ENCODE data around the gene CTCF.

Gene CTCF

DNA sequence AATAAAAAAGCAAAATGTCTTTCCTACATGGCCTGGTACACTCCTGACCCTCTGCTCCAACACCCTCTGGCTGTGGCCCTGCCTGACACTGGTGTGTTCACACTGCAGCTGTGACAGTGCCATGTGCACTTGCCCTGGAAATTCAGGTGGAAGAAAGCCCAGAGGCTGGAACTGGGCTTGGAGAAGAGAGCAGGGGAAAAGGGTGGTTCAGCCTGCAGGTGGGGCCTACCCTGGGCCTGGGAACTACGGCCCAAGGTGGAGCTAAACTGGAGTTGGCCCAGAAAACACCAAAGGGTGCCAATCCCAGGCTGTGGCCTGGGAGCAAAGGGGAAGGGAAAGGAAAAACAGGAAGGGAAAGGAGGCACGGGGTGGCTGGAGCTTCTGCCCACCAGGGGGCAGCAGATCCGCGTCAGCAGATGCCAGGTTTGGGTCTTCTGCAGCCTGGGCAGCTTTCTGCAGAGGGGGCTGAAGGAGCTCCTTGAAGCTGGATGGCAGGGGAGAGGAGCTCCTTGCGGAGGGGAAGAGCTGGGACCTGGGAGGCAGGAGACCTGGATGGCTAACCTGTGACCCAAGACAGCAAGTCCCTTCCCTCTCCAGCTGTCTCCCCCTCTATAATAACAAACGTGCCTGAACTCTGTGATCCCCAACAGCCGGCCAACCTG lies 15.4 kb upstream of the CTCF start:
- peak; percentile 76 for DNase-seq (ENCODE audit: low read depth, low spot score)
- peak overlapping the region; percentile 58 for H3K4me3 ChIP-seq (ENCODE audit: low read length)

DNA sequence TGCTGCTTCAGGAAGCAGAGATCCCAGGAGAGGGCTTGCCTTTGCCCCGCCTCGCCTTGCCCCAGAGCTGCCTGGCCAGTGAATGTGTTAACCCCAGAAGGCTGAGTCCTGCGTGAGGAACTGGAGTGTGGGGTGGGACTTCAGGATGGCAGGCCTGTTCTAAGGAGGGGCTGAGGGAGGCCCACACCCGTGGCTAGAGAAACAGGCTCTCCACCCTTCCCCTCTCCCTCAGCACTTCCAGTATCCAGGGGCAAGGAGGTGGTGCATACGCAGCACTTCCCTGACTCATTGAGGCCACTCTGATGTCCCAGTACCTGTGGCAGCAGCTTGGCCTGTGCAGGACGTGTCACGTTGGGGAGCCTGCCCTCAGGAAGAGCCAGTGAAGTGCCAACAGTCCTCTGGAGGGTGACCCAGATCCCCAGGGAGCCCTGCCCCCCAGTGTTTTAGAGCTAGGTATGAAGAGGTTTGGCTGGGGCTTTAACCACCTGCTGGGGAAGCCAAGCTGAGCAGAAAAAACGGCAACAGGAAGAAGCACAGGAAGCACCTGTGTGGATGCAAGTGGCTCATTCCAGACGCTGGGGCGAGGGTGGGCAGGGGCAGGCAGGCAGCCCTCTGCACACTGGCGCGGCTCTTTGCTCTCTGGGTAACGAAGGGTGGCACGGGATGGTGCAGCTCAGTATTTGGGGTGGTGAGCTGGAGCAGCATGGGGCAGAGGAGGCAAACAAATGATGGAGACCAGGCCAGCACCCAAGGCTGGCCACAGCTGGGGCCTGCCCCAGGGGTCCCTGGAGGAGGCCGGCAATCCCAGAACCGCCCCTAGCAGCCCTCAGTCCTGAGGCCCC lies 14.7 kb upstream of the CTCF start:
- DNase-seq (ENCODE audit: low read depth, low spot score), result peak; percentile 98
- H3K4me3 ChIP-seq (ENCODE audit: low read length), result peak overlapping the region; percentile 58

DNA sequence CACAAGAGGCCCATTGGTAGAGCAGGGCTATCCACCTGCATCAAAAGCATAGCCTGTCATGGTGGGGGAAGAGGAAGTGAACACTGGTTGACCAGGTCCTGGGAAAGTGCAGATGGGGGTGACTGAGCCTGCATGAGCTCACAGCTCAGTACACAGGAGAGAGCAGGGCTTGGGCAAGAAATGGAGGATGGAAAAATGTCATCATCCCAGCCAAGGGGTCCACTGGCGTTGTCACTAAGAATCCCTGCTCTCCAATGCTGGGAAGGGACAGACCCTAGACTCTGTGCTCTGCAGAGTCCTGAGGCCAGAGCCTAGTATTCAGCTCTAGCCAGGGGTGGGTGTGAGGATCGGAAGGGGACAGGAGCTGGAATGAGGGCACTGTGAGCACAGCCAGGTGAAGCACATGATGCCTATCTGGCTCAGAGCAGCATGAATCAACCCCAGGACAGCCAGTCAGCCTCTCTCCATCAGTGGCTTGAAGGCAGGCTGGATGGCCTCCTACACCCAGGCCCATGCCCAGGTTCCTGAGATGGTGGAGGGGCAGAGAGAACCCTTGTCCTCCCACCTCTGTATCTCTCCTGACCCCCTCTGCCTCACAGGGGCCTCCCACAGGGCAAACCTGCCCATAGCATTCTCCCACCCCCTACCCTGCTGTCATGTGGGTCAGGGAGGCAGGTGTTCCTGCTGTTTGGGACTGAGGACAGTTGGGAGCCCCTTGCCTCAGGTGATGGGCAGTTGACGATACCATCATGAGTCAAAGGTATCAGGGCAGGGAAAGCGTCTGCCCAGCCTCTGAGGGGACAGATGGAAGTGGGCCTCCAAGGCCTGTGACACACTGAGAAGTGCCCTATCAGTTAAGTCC lies 13.8 kb upstream of the CTCF start:
- H3K4me3 ChIP-seq (ENCODE audit: low read length), result peak overlapping the region; percentile 58
- no peak for DNase-seq (ENCODE audit: low read depth, low spot score)

DNA sequence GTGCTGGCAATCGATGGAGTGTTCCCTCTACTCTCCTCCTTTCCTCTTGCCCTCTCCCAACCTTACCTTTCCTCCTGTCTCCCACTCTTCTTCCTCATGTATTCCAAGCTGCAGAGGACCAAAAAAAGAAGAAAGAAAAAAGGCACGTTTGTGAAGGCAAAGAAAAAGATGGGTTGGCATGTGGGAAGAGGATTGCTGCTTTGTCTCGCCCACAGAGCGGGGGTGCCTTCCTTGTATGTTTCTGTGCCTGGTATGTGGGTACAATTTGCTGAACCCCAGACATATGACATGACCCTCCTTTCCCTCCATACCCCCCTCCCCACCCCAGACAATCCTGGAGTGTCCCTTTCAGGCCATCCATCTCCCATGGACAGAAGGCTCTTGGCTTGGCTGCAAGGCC lies 13.1 kb upstream of the CTCF start:
- no peak overlapping the region for H3K4me3 ChIP-seq (ENCODE audit: low read length)
- no peak for DNase-seq (ENCODE audit: low read depth, low spot score)

DNA sequence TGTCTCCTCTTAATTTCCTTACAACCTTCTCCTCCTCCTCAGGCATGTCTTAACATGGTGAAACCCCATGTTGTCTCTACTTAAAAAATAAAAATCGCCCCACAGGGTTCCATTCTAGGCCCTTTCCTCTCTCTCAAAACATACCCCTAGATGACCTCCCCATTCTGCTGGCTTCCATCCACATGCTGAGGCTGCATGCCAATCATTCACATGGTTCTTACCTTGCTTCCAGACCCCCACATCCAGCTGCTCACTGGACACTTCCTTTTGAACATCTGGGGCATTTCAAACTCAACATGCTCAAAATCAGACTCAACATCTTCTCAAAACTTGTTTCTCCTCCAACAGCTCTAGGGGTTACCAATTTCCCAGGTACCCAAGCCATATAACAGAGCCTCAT lies 12.4 kb upstream of the CTCF start:
- DNase-seq (ENCODE audit: low read depth, low spot score), result no peak
- no peak overlapping the region for H3K4me3 ChIP-seq (ENCODE audit: low read length)

DNA sequence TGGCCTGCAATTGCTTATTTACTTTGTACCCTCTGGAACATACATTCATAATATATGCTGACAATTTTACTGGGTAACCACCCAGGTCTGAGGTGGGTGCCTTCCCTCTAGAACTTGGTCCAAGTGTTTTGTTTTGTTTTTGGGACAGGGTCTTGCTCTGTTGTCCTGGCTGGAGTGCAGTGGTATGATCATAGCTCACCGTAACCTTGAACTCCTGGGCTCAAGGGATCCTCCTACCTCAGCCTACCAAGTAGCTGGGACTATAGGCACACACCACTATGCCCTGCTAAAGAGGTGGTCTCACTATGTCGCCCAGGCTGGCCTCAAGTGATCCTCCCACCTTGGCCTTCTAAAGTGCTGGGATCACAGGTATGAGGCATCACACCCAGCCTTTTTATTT lies 11.2 kb upstream of the CTCF start:
- no peak overlapping the region for H3K4me3 ChIP-seq (ENCODE audit: low read length)
- no peak for DNase-seq (ENCODE audit: low read depth, low spot score)

DNA sequence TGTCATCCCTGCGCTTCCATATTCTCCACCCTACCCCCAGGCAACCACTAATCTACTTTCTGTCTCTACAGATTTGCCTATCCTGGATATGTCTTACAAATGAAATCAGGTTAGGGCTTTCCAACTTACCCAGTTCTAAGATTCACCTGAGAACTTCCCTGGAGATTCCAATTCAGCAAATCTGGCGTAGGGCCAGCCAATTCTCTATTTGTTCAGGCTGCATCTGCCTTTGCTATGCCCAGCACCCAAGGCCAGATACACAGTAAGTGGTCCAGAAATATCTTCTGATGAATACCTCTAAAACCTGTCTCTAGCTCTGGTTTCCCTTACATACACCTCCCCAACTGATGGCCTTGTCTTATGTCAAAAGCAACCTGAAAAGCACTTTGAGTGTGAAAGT lies 10.4 kb upstream of the CTCF start:
- H3K4me3 ChIP-seq (ENCODE audit: low read length), result no peak overlapping the region
- no peak for DNase-seq (ENCODE audit: low read depth, low spot score)

DNA sequence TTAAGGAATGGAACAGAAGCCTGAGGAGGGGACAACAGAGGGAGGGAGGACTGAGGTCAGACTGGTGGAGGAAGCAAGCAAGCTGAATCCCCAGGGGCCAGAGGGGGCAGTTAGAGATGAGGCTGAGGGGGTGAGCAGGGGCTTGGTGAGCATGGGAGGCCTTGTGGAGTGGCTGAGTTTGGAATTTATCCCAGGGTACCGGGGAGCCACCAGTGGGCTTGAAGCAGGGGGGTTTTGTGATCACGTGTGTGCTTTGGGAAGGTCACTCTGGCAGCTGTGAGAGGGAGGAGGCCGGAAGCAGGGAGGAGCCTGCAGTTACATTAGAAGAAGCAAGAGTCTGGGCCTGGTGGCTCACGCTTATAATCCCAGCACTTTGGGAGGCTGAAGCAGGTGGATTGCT lies 9.8 kb upstream of the CTCF start:
- H3K4me3 ChIP-seq (ENCODE audit: low read length), result no peak overlapping the region

DNA sequence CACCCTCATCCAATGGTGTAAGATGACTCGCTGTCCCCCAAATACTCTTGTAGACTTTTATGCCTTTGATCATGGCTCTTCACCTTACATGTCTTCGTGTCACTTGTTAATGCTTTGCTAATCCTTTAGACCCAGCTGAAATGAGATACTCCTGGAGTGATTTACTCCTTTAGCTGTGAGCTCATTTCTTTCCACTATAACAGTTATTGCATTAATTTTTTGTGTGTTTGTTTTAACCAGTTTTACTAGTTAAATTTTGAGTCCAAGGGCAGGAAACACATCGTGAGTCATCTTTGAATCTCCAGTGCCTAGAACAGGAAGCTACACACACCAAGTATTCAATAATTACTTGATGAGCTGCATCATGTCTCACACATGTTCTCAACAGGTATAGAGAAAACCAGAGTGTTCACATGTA lies 6.5 kb upstream of the CTCF start:
- H3K4me3 ChIP-seq (ENCODE audit: low read length), result 0 out of 2 replicates have a peak overlapping the region, but pooled peaks have one; percentile 0
- peak; percentile 79 for DNase-seq (ENCODE audit: low read depth, low spot score)

More for the DNA sequence above, 9.8 kb upstream of the CTCF start:
- DNase-seq (ENCODE audit: low read depth, low spot score), result no peak

DNA sequence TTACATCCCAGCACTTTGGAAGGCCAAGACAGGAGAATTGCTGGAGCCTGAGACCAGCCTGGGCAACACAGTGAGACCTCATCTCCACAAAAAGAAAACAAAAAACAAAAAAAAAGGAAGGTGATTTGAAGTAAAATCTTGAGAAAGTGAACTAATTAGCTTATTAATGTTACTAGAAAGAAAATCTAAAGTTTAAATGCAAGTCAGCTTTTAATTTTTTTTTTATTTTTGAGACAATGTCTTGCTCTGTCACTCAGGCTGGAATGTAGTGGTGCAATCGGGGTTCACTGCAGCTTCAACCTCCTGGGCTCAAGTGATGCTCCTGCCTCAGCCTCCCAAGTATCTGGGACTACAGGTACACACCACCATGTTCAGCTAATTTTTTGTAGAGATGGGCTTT lies 3.5 kb upstream of the CTCF start:
- no peak for DNase-seq (ENCODE audit: low read depth, low spot score)
- H3K4me3 ChIP-seq (ENCODE audit: low read length), result no peak overlapping the region

DNA sequence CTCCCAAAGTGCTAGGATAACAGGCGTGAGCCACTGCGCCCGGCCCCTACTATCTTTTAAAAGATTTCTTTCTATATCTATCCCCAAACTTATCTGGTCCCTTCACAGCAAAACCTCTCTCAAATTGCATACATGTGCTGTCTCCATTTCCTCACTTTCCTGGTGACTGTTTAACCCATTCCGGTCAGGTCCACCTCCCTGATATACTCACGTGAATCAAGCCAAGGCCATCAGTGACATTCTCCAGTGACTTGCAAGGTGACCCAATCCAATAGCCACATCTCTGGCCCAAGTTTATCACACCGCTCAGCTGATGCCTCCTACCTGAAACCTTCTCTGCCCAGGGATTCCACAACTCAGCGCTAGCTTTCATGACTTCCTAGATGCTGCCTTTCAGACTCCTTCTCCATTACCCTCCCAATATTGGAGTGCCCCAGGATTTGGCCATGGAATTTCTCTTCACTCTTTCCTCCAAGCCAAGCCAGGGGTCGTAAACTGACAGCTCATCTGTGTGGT lies 1.4 kb upstream of the CTCF start:
- H3K4me3 ChIP-seq (ENCODE audit: low read length), result peak overlapping the region; percentile 72

DNA sequence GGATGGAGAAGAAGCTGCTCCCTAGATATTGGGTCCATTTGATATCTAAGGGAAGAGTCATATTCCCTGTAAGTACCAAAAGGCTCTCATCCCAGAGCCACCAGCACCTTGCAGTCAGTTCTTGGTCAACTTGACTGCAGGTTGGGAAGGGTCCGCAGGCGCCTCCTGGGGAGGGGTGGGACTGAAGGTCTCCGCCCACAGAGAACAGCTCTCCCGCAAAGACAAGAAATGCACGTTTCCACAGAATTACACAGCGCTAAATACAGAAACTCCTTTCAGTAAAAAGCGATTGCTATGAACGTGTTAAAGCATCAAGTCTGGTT lies 864 bp upstream of the CTCF start:
- peak overlapping the region; percentile 72 for H3K4me3 ChIP-seq (ENCODE audit: low read length)
- no peak for DNase-seq (ENCODE audit: low read depth, low spot score)

More for the DNA sequence above, 1.4 kb upstream of the CTCF start:
- no peak for DNase-seq (ENCODE audit: low read depth, low spot score)

DNA sequence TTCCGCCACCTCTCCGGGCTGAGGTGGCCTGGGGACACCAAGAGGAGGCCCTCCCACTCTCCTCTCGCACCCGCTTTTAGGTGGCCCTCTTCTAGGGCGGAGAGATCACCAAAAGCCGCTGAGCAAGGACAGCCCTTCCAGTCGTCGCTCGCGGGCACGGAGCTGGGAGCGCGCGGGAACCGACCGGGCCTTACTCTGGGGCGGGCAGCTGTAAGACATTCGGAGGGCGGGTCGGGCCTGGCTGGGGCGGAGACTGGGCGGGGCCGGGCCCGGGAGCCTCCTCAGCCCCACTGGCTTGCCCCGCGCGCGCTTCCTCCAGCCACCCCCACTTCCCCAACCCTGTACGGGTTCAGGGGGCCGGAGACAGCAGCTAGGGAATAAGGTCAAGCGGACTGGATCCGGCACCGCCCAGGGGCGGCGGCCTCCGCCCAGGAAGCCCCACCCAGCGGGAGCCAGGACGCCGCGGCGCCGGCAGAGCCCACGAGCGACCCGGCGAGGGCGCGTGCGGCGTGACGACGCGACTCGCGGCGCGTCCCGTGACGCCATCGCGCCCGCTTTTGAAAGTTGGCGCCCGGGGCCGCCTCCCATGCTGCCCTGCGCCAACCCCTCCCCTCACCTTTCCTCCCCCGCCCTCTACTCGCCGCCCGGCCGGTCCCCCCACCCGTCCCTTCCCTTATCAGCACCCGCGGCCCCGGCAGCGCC lies 351 bp upstream of the CTCF start:
- DNase-seq (ENCODE audit: low read depth, low spot score), result peak; percentile 96
- H3K4me3 ChIP-seq (ENCODE audit: low read length), result peak overlapping the region; percentile 94

DNA sequence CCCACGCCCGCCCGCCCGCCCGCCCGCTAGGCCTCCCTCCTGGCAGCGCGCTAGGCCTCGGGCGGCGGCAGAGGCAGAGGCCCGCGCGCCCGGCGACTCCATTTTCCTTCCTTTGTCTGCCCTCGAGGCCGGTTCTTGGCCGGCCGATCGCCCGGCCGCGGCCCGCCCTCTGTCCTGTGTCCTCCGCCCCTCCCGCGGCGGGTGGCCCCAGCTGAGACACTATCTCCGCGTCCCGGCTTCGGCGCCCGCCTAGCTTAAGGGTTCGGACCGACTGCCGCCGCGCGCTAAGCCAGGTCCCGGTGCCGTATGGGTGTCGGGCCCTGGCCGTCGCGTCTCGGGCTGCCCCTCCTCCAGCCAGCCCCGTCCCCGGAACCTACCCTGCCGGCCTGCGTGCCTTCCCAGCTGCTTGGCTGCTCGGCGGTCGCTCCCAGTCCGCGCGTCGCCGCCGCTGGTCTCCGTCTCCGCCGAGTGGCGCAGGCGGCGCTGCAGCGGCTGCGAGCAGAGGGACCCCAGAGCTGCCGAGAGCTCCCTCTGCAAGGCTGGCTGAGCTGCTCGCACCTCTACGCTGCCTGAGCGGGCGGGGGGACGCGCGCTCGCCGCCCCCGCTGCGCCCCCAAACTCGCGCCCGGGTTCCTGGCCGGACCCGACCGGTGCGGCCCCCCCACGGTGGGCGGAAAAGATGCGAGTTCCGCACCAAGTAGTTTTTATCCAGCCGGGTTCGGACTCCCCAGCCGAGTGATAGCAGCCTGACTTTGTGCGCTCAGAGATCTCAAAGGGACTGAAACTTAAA lies 787 bp downstream of the CTCF start:
- no peak for DNase-seq (ENCODE audit: low read depth, low spot score)
- peak overlapping the region; percentile 94 for H3K4me3 ChIP-seq (ENCODE audit: low read length)

DNA sequence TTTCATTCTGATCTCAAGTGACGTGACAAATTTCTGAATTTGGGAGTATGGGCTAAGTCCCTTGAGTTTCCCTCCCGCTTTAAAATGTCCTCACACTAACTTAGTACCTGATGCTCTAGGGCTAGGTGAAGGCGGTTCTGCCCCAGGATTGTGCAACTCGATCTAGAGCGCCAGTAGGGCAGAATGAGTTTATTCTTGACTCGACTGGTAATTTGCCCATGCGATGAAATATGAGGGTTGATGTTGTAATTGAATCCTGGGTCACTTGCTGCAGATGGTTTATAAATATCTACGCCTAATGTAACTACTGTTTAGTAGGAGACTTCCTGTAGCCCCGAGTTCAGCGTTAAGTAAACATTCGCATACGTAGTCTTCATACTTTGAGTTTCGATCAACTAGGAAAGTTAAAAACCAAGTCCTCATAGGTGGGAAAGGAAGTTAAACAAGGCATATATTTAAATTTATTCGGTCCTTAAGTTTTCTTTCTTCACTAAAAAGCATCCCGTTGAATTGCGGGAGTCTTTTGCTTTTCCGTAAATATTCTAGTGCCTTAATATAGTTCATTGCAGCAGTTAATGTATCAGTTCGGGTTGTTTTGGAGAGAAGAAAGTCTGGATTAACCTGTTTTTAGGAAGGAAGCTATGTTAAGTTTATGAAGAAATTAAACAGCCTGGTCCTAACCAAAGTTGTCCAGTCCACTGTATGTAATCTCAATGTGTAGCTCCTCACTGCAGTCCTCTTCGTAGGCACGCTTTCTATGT lies 1.6 kb downstream of the CTCF start:
- no peak for DNase-seq (ENCODE audit: low read depth, low spot score)
- H3K4me3 ChIP-seq (ENCODE audit: low read length), result peak overlapping the region; percentile 94

DNA sequence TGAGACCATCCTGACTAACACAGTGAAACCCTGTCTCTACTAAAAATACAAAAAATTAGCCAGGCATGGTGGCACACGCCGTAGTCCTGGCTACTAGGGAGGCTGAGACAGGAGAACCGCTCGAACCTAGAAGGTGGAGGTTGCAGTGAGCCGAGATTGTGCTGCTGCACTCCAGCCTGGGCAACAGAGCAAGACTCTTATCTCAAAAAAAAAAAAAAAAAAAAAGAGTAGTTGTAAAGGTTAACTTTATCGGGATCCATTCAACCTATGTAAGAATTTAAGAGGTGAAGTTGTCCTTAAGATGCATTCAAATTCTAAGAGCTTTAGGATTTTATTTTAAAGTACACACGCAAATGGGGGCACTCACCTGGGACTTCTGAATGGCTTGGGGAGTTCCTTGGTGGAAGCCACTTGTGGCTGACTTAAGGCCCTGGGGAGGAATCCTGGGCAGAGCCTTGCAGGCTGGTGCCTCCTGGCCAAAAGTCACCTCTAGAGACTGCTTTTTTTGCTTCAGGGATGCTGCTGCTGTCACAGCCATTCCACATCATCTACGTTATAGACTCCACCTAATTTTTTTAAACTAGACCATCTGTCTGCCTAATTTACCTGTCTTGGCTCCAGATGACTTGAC lies 3.3 kb downstream of the CTCF start:
- H3K4me3 ChIP-seq (ENCODE audit: low read length), result no peak overlapping the region
- DNase-seq (ENCODE audit: low read depth, low spot score), result no peak

DNA sequence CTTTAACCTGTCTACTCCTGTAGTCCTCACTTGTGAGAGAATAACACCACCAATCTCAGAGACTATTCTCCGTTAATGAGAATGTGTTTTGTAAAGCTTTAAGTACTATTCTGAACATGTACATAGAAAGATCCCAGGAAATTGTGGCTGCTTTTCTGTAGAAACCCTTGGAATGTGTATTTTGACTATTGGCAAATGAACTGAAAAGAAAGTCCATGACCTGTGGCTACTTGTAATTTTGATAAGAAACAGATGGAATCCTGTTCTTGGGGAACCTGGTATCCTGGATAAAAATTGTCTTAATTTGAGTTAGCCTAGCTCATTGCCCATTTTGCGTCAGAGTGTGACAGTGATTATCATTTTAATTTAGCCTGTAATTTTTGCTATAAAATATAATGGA lies 9.1 kb downstream of the CTCF start:
- H3K4me3 ChIP-seq (ENCODE audit: low read length), result no peak overlapping the region
- DNase-seq (ENCODE audit: low read depth, low spot score), result no peak
